Activated T-helper 1 cell treated with anti-CD3 and anti-CD28 coated beads, Interleukin-12 subunit alpha, Interleukin-12 subunit beta, Interleukin-2, Interleukin-4 antibody, amounts not matched to agents 30 ng/mL and 10 ng/mL and 1 ng/mL, durations not matched to agents 14 hours and 24 hours and 36 hours (primary cell): ENCODE data around the gene FAM118B. TPM values are rescaled to one million over a fixed set of nuclear protein-coding genes. Genes with fewer than 3 reads are reported as not detected.

Source experiments
- total RNA-seq: library from RNA; stranded (reverse); gene quantifications from 2 replicates; pipeline ENCODE4 v1.2.3, GENCODE V29; 2022

Gene FAM118B
- total RNA-seq, 1 donor from 2014 or later = 13.2 TPM

Other genes with a start within 250 kb of the FAM118B start
- 1.3 and 1.8 TPM in 2 replicates for gene CDON, start 148.9 kb upstream of the FAM118B start, total RNA-seq
- gene RPUSD4, start 132 bp upstream of the FAM118B start, total RNA-seq = 49.2 and 49.8 TPM in 2 replicates
- 194 and 195 TPM in 2 replicates for gene SRPRA, start 57.1 kb downstream of the FAM118B start, total RNA-seq
- 52.9 and 56.5 TPM in 2 replicates for gene FOXRED1, start 57.4 kb downstream of the FAM118B start, total RNA-seq
- gene TIRAP, start 71.3 kb downstream of the FAM118B start, total RNA-seq = 13.0 and 15.0 TPM in 2 replicates
- gene DCPS, start 92.3 kb downstream of the FAM118B start, total RNA-seq = 40.4 and 40.5 TPM in 2 replicates
- gene ST3GAL4, start 143.9 kb downstream of the FAM118B start, total RNA-seq = 13.2 and 14.1 TPM in 2 replicates